GM23338 (cell line): ENCODE data around the gene ZNF831. TPM values are rescaled to one million over a fixed set of nuclear protein-coding genes. Genes with fewer than 3 reads are reported as not detected.

ENCODE experiments used
- ATAC-seq: fragments of 200-7000 bp; cut with Tn5 transposase; 3 replicates; pipeline ENCODE4 v1.9.1; 2020
- DNase-seq: peaks from one replicate; pipeline ENCODE4 v3.0.0-alpha.2; 2015; ENCODE audit warnings: low spot score
- H2AFZ ChIP-seq: fragments of 200-600 bp; sonication (generic); 2 replicates; pipeline ENCODE4 v1.8.0; 2016; ENCODE audit warnings: antibody characterized with exemption, mild to moderate bottlenecking, moderate library complexity
- H3F3A ChIP-seq: fragments of 200-600 bp; sonication (generic); replicated peaks from 2 replicates; pipeline ENCODE4 v1.8.0; 2017; ENCODE audit warnings: antibody characterized with exemption, mixed run types, low read depth
- H3K27ac ChIP-seq: fragments of 200-600 bp; sonication (generic); 2 replicates; pipeline ENCODE4 v1.6.1; 2016; ENCODE audit warnings: low read depth
- H3K27me3 ChIP-seq: fragments of 200-600 bp; sonication (generic); 2 replicates; pipeline ENCODE4 v1.8.0; 2016; ENCODE audit warnings: mild to moderate bottlenecking, mixed run types, moderate library complexity; ENCODE audit not compliant: insufficient read depth
- H3K36me3 ChIP-seq: fragments of 200-600 bp; sonication (generic); 2 replicates; pipeline ENCODE4 v1.8.0; 2016; ENCODE audit warnings: mild to moderate bottlenecking; ENCODE audit not compliant: insufficient read depth
- H3K4me1 ChIP-seq: fragments of 200-600 bp; sonication (generic); 2 replicates; pipeline ENCODE4 v1.8.0; 2016; ENCODE audit warnings: mild to moderate bottlenecking, moderate library complexity; ENCODE audit not compliant: insufficient read depth
- H3K4me2 ChIP-seq: fragments of 200-600 bp; sonication (generic); 2 replicates; pipeline ENCODE4 v1.7.1; 2017; ENCODE audit warnings: mixed run types
- H3K4me3 ChIP-seq: fragments of 200-600 bp; sonication (generic); 2 replicates; pipeline ENCODE4 v1.6.1; 2016; ENCODE audit warnings: mixed run types
- H3K79me2 ChIP-seq: fragments of 200-600 bp; sonication (generic); replicated peaks from 2 replicates; pipeline ENCODE4 v1.8.0; 2017; ENCODE audit warnings: mild to moderate bottlenecking; ENCODE audit not compliant: insufficient read depth
- H3K9me2 ChIP-seq: fragments of 200-600 bp; sonication (generic); 2 replicates; pipeline ENCODE4 v1.8.0; 2017; ENCODE audit not compliant: insufficient read depth
- H4K20me1 ChIP-seq: fragments of 200-600 bp; sonication (generic); replicated peaks from 2 replicates; pipeline ENCODE4 v1.8.0; 2017; ENCODE audit warnings: mild to moderate bottlenecking; ENCODE audit not compliant: insufficient read depth
- H3K27ac Mint-ChIP-seq: 2 replicates; pipeline ENCODE4 v1.8.0; 2020; ENCODE audit warnings: inconsistent platforms, mild to moderate bottlenecking, moderate library complexity, mixed read lengths
- H3K27me3 Mint-ChIP-seq: 3 replicates; pipeline ENCODE4 v1.8.0; 2022; ENCODE audit warnings: low read depth, mild to moderate bottlenecking, moderate library complexity, mixed read lengths, inconsistent platforms; ENCODE audit not compliant: insufficient read depth, poor library complexity
- H3K36me3 Mint-ChIP-seq: 3 replicates; pipeline ENCODE4 v1.8.0; 2021; ENCODE audit warnings: low read depth, mild to moderate bottlenecking, inconsistent platforms, moderate library complexity, mixed read lengths
- H3K4me1 Mint-ChIP-seq: 3 replicates; pipeline ENCODE4 v1.8.0; 2020; ENCODE audit warnings: mild to moderate bottlenecking, inconsistent platforms, mixed read lengths
- H3K4me3 Mint-ChIP-seq: 3 replicates; pipeline ENCODE4 v1.8.0; 2021; ENCODE audit warnings: moderate library complexity, mild to moderate bottlenecking, inconsistent platforms, mixed read lengths
- H3K9me3 Mint-ChIP-seq: 3 replicates; pipeline ENCODE4 v1.8.0; 2020; ENCODE audit warnings: moderate library complexity, mild to moderate bottlenecking, inconsistent platforms, mixed read lengths
- CREB1 ChIP-seq: fragments of 250-450 bp; sonication (Bioruptor Pico); IDR thresholded peaks from 2 replicates; pipeline ENCODE4 v1.5.0; 2020; ENCODE audit warnings: low read depth, mild to moderate bottlenecking, moderate library complexity
- CTCF ChIP-seq, 2 experiments: fragments of 200-600 bp in 1 of 2; sonication (generic) in 1 of 2; conservative IDR thresholded peaks; 2 replicates each; pipeline versions ENCODE4 v1.5.1 to v1.6.1; 2016 to 2017; ENCODE audit warnings: antibody characterized with exemption in 2 of 2, low read depth in 2 of 2, mild to moderate bottlenecking in 2 of 2, moderate library complexity in 1 of 2
- EZH2 ChIP-seq: fragments of 200-600 bp; sonication (generic); IDR thresholded peaks from one replicate; pipeline ENCODE4 v1.8.0; 2017; ENCODE audit warnings: antibody characterized with exemption, mild to moderate bottlenecking, low read depth; ENCODE audit not compliant: unreplicated experiment
- EZH2phosphoT487 ChIP-seq: fragments of 200-600 bp; sonication (generic); IDR thresholded peaks from one replicate; pipeline ENCODE4 v1.8.1; 2018; ENCODE audit warnings: antibody characterized with exemption; ENCODE audit not compliant: unreplicated experiment
- JUNB ChIP-seq: IDR thresholded peaks from one replicate; pipeline ENCODE4 v1.6.1; 2016; ENCODE audit warnings: antibody characterized with exemption; ENCODE audit not compliant: unreplicated experiment
- NANOG ChIP-seq: IDR thresholded peaks from 2 replicates; pipeline ENCODE4 v1.6.1; 2016; ENCODE audit warnings: antibody characterized with exemption, borderline replicate concordance
- POLR2AphosphoS5 ChIP-seq: IDR thresholded peaks from 2 replicates; pipeline ENCODE4 v1.6.1; 2016; ENCODE audit warnings: antibody characterized with exemption, low read depth
- REST ChIP-seq: IDR thresholded peaks from one replicate; pipeline ENCODE4 v1.6.1; 2018; ENCODE audit warnings: antibody characterized with exemption; ENCODE audit not compliant: unreplicated experiment
- STAT1 ChIP-seq: IDR thresholded peaks from one replicate; pipeline ENCODE4 v1.6.1; 2016; ENCODE audit warnings: antibody characterized with exemption; ENCODE audit not compliant: unreplicated experiment
- ZNF114 ChIP-seq: fragments of 250-450 bp; sonication (Bioruptor Pico); IDR thresholded peaks from 2 replicates; pipeline ENCODE4 v1.5.0; 2020; ENCODE audit warnings: mild to moderate bottlenecking, moderate library complexity
- ZNF331 ChIP-seq: fragments of 250-450 bp; sonication (Bioruptor Pico); IDR thresholded peaks from 2 replicates; pipeline ENCODE4 v1.5.0; 2020; ENCODE audit warnings: low read depth, mild to moderate bottlenecking, moderate library complexity
- ZNF462 ChIP-seq: fragments of 250-450 bp; sonication (Bioruptor Pico); IDR thresholded peaks from 2 replicates; pipeline ENCODE4 v1.5.0; 2020; ENCODE audit warnings: mild to moderate bottlenecking, moderate library complexity
- polyA plus RNA-seq: library from polyadenylated mRNA; unstranded; fragments of >200 nt; fragmentation: Nextera tagmentation; extraction: Ambion mirVana; gene quantifications from 2 replicates; pipeline ENCODE4 v1.2.1, GENCODE V29; 2016
- total RNA-seq: library from RNA; depleted of rRNA; stranded (reverse); fragments of >200 nt; shearing (Covaris generic); gene quantifications from 2 replicates; pipeline ENCODE4 v1.2.3, GENCODE V29; 2014
- TF ChIP-seq, protein P1 (sequence below): IDR thresholded peaks from 2 replicates; pipeline ENCODE4 v1.6.1; 2016; ENCODE audit warnings: antibody characterized with exemption

ZNF831 gene
- total and polyA plus RNA-seq, 2 experiments from 2014 or later, result not detected

GRCh38 chr20:59144179-59144830 is 19.3 kb upstream of the ZNF831 start:
- TF ChIP-seq NANOG, result no peak
- no peak for TF ChIP-seq ZNF331 (CRISPR knock-in tag)
- no peak for TF ChIP-seq ZNF462 (CRISPR knock-in tag)
- TF ChIP-seq REST, result no peak
- TF ChIP-seq EZH2phosphoT487, result no peak
- no peak for TF ChIP-seq JUNB
- TF ChIP-seq CREB1 (CRISPR knock-in tag), result no peak
- TF ChIP-seq, protein P1, sequence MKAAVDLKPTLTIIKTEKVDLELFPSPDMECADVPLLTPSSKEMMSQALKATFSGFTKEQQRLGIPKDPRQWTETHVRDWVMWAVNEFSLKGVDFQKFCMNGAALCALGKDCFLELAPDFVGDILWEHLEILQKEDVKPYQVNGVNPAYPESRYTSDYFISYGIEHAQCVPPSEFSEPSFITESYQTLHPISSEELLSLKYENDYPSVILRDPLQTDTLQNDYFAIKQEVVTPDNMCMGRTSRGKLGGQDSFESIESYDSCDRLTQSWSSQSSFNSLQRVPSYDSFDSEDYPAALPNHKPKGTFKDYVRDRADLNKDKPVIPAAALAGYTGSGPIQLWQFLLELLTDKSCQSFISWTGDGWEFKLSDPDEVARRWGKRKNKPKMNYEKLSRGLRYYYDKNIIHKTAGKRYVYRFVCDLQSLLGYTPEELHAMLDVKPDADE, result no peak
- no peak for TF ChIP-seq STAT1
- no peak for TF ChIP-seq EZH2
- TF ChIP-seq POLR2AphosphoS5, result no peak
- no peak for TF ChIP-seq CTCF (conservative IDR thresholded peaks at IDR 0.05; ENCODE audit: low read depth in 2 of 2)
- TF ChIP-seq ZNF114 (CRISPR knock-in tag), result no peak
- no peaks in the 10 kb centered on the region; the same call in 1 of the 3 replicates for H3K9me3 Mint-ChIP-seq
- H3K27ac Mint-ChIP-seq, result no peak overlapping the region
- H3K4me1 Mint-ChIP-seq, result no peaks in the 10 kb centered on the region
- Histone ChIP-seq H3K9me2 (peaks cover 7% of the 10 kb centered on the region; the same call in 1 of the 2 replicates), H3K79me2 (no peaks in the 10 kb centered on the region), H3F3A (no peaks in the 10 kb centered on the region), H3K27ac (no peak overlapping the region), H3K27me3 (no peaks in the 10 kb centered on the region), H3K4me2 (no peak overlapping the region), H2AFZ (no peak overlapping the region), H3K4me1 (no peaks in the 10 kb centered on the region), H4K20me1 (no peaks in the 10 kb centered on the region), H3K4me3 (no peak overlapping the region), H3K36me3 (no peaks in the 10 kb centered on the region)
- H3K36me3 Mint-ChIP-seq, result no peaks in the 10 kb centered on the region
- DNase-seq (no peak), ATAC-seq (no peak)
- H3K27me3 Mint-ChIP-seq, result peaks cover 7% of the 10 kb centered on the region
- H3K4me3 Mint-ChIP-seq, result no peak overlapping the region
